Common myeloid progenitor, CD34-positive (primary cell): ENCODE measurements around the gene MAMLD1. TPM values are rescaled to one million over a fixed set of nuclear protein-coding genes. Genes with fewer than 3 reads are reported as not detected.
A peak's percentile ranks its signal among the peaks of the same experiment; 100 is the strongest.

Source experiments
- CTCF ChIA-PET: fragments of 350-600 bp; sonication (Branson Sonifier 250); formaldehyde crosslinking; loops from one replicate; lab custom pipeline; 2021; ENCODE audit warnings: antibody characterized with exemption; lab: Charles Lee
- POLR2A ChIA-PET: fragments of 350-600 bp; sonication (Branson Sonifier 250); formaldehyde crosslinking; loops from one replicate; lab custom pipeline; 2021; ENCODE audit warnings: antibody characterized with exemption; lab: Charles Lee
- DNase-seq, 3 donors: peaks; one replicate each; pipeline versions ENCODE4 v3.0.0 to v3.0.0-alpha.2; 2013
- H3K27ac ChIP-seq, 2 experiments: 1 replicate in 1 of 2; 2 replicates in 1 of 2; pipeline ENCODE4 v1.7.0; 2013; ENCODE audit warnings: inconsistent platforms in 2 of 2, low read length in 2 of 2, mild to moderate bottlenecking in 2 of 2, low read depth in 1 of 2, moderate library complexity in 1 of 2; ENCODE audit not compliant: severe bottlenecking in 2 of 2, insufficient read depth in 1 of 2, poor library complexity in 1 of 2
- H3K27me3 ChIP-seq, 5 experiments: replicated peaks in 2 of 5; 1 replicate in 3 of 5; 2 replicates in 2 of 5; pipeline versions ENCODE4 v1.6.1 to v1.7.0; 2013; ENCODE audit warnings: low read length in 4 of 5, mild to moderate bottlenecking in 2 of 5, moderate library complexity in 2 of 5, inconsistent platforms in 1 of 5; ENCODE audit not compliant: insufficient read depth in 5 of 5, control insufficient read depth in 4 of 5
- H3K36me3 ChIP-seq, 4 experiments: 1 replicate in 2 of 4; 2 replicates in 2 of 4; pipeline versions ENCODE4 v1.6.1 to v1.7.0; 2013; ENCODE audit warnings: low read length in 3 of 4, control low read depth in 1 of 4, mild to moderate bottlenecking in 1 of 4; ENCODE audit not compliant: control insufficient read depth in 4 of 4, insufficient read depth in 4 of 4
- H3K4me1 ChIP-seq, 4 experiments: 1 replicate in 3 of 4; 2 replicates in 1 of 4; pipeline versions ENCODE4 v1.6.1 to v1.7.1; 2013; ENCODE audit warnings: low read length in 3 of 4, mild to moderate bottlenecking in 3 of 4, control low read depth in 1 of 4, inconsistent platforms in 1 of 4, moderate library complexity in 1 of 4; ENCODE audit not compliant: control insufficient read depth in 4 of 4, insufficient read depth in 4 of 4; ENCODE audit errors: control extremely low read depth in 1 of 4
- H3K4me3 ChIP-seq, 7 experiments: 1 replicate in 4 of 7; 2 replicates in 3 of 7; pipeline versions ENCODE4 v1.5.1 to v1.7.0; 2013; ENCODE audit warnings: mild to moderate bottlenecking in 7 of 7, low read length in 6 of 7, moderate library complexity in 6 of 7, inconsistent platforms in 2 of 7, low read depth in 2 of 7, control low read depth in 1 of 7; ENCODE audit not compliant: insufficient read depth in 4 of 7, control insufficient read depth in 1 of 7; ENCODE audit errors: extremely low read depth in 1 of 7
- H3K9me3 ChIP-seq, 5 experiments: 1 replicate in 4 of 5; 2 replicates in 1 of 5; pipeline versions ENCODE4 v1.6.1 to v1.7.1; 2013; ENCODE audit warnings: low read length in 4 of 5, mild to moderate bottlenecking in 2 of 5, inconsistent platforms in 1 of 5, low read depth in 1 of 5, moderate library complexity in 1 of 5; ENCODE audit not compliant: control insufficient read depth in 4 of 5, insufficient read depth in 2 of 5; ENCODE audit errors: control extremely low read depth in 1 of 5
- WGBS: methylation state at CpG from one replicate; pipeline ENCODE4 v1.1.5; 2013; ENCODE audit not compliant: insufficient coverage; 5-methylcytosine and 5-hydroxymethylcytosine counted together
- polyA plus RNA-seq: library from polyadenylated mRNA; unstranded; fragments of 120-200 nt; gene quantifications from one replicate; pipeline ENCODE4 v1.2.1, GENCODE V29; 2013

The MAMLD1 gene
- 0.28 TPM for polyA plus RNA-seq

GRCh38 chrX:150362599-150363481 is at the start of gene MAMLD1:
Gene MAMLD1 (plus strand): TSS chrX:150363317. CDS start chrX:150445517, 82,200 bp downstream.
- Histone ChIP-seq H3K27me3 (peaks cover 0 to 50% (median 2%) of the 10 kb centered on the region in 5 experiments), H3K4me1 (peaks cover 0 to 52% (median 44%) of the 10 kb centered on the region in 4 experiments), H3K4me3 (peak within 1 kb of the TSS; percentile 31 to 80 (median 57)), H3K27ac (no peak within 1 kb of the TSS), H3K9me3 (peaks cover 0 to 25% (median 0%) of the 10 kb centered on the region in 5 experiments), H3K36me3 (no peaks in the 10 kb centered on the region)
- CTCF ChIA-PET, result interaction anchor here (0.6 to 2.6 kb wide), 7 partner anchors 9 to 423 kb away, joined by 3 to 10 read pairs (median 3); no protein-coding TSS in a partner anchor
- POLR2A ChIA-PET, result no interaction called here
- WGBS, result 40% methylated on average over 62 of the region's 88 CpGs
- DNase-seq, result peak; percentile 48 to 81 (median 73)

DNA sequence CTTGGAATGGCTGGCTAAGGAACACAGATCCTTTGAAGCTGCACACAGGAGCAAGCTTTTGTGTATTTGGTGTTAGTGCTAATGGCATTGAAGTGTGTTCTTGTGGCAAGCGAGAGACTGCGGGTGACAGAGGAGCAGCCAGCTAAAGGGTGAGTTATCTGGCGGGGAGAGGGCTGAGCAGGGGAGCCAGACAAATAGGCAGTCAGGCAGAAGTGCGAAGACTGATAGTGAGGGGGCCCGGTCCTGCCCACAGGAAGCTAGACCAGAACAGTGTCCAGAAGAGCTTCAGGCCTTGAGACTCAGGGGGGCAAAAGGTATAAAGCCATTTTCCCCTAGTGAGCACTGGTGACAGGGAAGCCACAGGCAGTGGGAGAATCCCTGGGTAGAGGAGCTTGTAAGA is 49.6 kb upstream of the MAMLD1 start:
- 70% methylated on average over 5 of the region's 5 CpGs for WGBS
- POLR2A ChIA-PET, result no interaction called here
- no peaks in the 10 kb centered on the region for H3K9me3 ChIP-seq

DNA sequence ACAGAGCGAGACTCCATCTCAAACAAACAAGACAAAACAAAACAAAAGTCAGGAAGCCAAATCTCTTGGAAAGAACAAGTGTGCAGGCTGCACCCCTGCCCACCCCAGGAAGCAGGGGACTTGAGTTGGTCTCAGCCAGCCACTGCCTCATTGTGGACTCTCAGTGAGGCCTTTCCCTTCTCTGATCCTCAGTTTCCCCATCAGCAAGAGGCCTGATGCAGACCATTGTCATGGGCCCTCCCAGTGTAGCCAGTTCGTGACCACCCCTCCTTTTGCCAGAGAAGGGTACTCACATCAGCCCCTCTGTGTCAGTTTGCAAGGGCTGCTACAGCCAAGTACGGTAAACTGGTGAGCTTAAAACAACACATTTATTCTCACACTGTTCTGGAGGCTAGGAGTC is 48.9 kb upstream of the MAMLD1 start:
- H3K27ac ChIP-seq, result no peak overlapping the region
- no peaks in the 10 kb centered on the region for H3K36me3 ChIP-seq
- ChIA-PET POLR2A (no interaction called here), CTCF (no interaction called here)
- H3K4me1 ChIP-seq, result peaks cover 0 to 4% (median 2%) of the 10 kb centered on the region in 4 experiments
- peaks cover 0 to 4% (median 0%) of the 10 kb centered on the region in 5 experiments for H3K27me3 ChIP-seq
- no peaks in the 10 kb centered on the region for H3K9me3 ChIP-seq
- DNase-seq, result no peak
- no peak overlapping the region for H3K4me3 ChIP-seq
- WGBS, result 83% methylated on average over 3 of the region's 3 CpGs

More for the DNA sequence above, 49.6 kb upstream of the MAMLD1 start:
- no peaks in the 10 kb centered on the region for H3K36me3 ChIP-seq
- no peak overlapping the region for H3K27ac ChIP-seq
- no peak overlapping the region for H3K4me3 ChIP-seq
- no peak for DNase-seq
- CTCF ChIA-PET, result no interaction called here
- H3K4me1 ChIP-seq, result peaks cover 0 to 11% (median 9%) of the 10 kb centered on the region in 4 experiments
- peaks cover 0 to 2% (median 0%) of the 10 kb centered on the region in 5 experiments for H3K27me3 ChIP-seq

DNA sequence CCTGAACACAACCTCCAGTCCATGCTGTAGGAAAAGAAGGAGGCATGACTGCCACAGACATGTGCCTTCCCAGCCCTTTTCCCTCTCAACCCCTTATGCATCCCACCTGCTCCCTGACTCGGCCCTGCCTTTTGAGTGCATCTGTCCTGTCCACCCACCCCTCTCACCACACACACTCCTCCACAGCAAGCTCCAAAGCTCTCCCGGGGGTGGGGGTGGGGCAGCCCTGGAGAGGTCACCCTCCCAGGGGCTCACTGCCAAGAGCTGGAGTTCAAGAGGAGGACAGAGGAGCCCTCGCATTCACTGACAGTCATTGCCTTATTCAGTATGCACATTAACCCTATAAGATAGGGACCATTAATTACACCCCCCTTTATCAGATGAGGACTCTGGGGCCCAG is 46.6 kb upstream of the MAMLD1 start:
- CTCF ChIA-PET, result no interaction called here
- WGBS, result 77% methylated on average over 2 of the region's 3 CpGs
- H3K27ac ChIP-seq, result no peak overlapping the region

DNA sequence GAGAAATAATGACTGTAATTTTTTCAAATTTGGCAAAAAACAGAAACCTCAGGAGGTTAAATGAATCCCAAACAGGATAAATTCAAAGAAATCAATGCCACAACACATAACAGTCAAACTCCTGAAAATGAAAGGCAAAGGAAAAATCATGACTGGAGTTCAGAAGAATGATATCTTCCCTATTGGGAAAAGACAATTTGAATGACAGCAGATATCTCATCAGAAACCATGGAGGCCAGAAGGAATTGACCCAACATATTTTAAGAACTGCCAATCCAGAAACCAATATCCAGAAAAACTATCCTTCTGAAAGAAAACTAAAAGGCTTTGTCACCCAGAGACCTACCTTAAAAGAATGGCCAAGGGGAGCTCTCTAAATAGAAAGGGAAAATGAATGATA is 40.1 kb upstream of the MAMLD1 start:
- Histone ChIP-seq H3K4me3 (no peak overlapping the region), H3K9me3 (peaks cover 0 to 2% (median 0%) of the 10 kb centered on the region in 5 experiments), H3K27me3 (peaks cover 0 to 4% (median 0%) of the 10 kb centered on the region in 5 experiments), H3K27ac (no peak overlapping the region), H3K4me1 (peaks cover 2 to 21% (median 12%) of the 10 kb centered on the region in 4 experiments), H3K36me3 (no peaks in the 10 kb centered on the region)
- no peak for DNase-seq
- POLR2A ChIA-PET, result no interaction called here
- CTCF ChIA-PET, result no interaction called here

More for the DNA sequence above, 46.6 kb upstream of the MAMLD1 start:
- Histone ChIP-seq H3K4me3 (no peak overlapping the region), H3K27me3 (peaks cover 0 to 4% (median 0%) of the 10 kb centered on the region in 5 experiments), H3K4me1 (no peaks in the 10 kb centered on the region), H3K9me3 (no peaks in the 10 kb centered on the region), H3K36me3 (no peaks in the 10 kb centered on the region)
- POLR2A ChIA-PET, result no interaction called here
- DNase-seq, result no peak

- Histone ChIP-seq H3K4me1 (peaks cover 2 to 21% (median 12%) of the 10 kb centered on the region in 4 experiments), H3K27ac (no peak overlapping the region), H3K9me3 (peaks cover 0 to 2% (median 0%) of the 10 kb centered on the region in 5 experiments), H3K4me3 (no peak overlapping the region), H3K36me3 (no peaks in the 10 kb centered on the region), H3K27me3 (no peaks in the 10 kb centered on the region)
- WGBS, result 88% methylated on average over 3 of the region's 4 CpGs
- DNase-seq, result no peak
- CTCF ChIA-PET, result interaction anchor here (0.9 kb wide), 1 partner anchor 9 kb away, joined by 3 read pairs; no protein-coding TSS in a partner anchor
- POLR2A ChIA-PET, result no interaction called here
Observed at GRCh38 chrX:150324035-150324728, 38.9 kb upstream of the MAMLD1 start.
